Activated B cell treated with CpG ODN at 0.5 μM for 24 hours (primary cell): ENCODE data around the gene GRIN3B. TPM values are rescaled to one million over a fixed set of nuclear protein-coding genes. Genes with fewer than 3 reads are reported as not detected.

ENCODE experiments used
- ATAC-seq: fragments of 200-7000 bp; cut with Tn5 transposase; one replicate; pipeline ENCODE4 v1.10.0; 2021; ENCODE audit warnings: low read depth, mild to moderate bottlenecking, moderate library complexity
- CTCF ChIA-PET: fragments of 350-600 bp; sonication (Branson Sonifier 250); formaldehyde crosslinking; loops from one replicate; lab custom pipeline; 2021; ENCODE audit warnings: antibody characterized with exemption; lab: Charles Lee
- POLR2A ChIA-PET: fragments of 350-600 bp; sonication (Branson Sonifier 250); formaldehyde crosslinking; loops from one replicate; lab custom pipeline; 2021; ENCODE audit warnings: antibody characterized with exemption; lab: Charles Lee
- DNase-seq: peaks from one replicate; pipeline ENCODE4 v3.0.0; 2022
- H3K27ac Mint-ChIP-seq: one replicate; pipeline ENCODE4 v1.8.0; 2020; ENCODE audit warnings: mixed read lengths
- H3K27me3 Mint-ChIP-seq: one replicate; pipeline ENCODE4 v1.8.0; 2021; ENCODE audit warnings: mixed read lengths
- H3K36me3 Mint-ChIP-seq: one replicate; pipeline ENCODE4 v1.8.0; 2021; ENCODE audit warnings: low read depth, mixed read lengths
- H3K4me1 Mint-ChIP-seq: one replicate; pipeline ENCODE4 v1.8.0; 2021; ENCODE audit warnings: mixed read lengths
- H3K4me3 Mint-ChIP-seq: one replicate; pipeline ENCODE4 v1.8.0; 2020; ENCODE audit warnings: mild to moderate bottlenecking, mixed read lengths
- H3K9me3 Mint-ChIP-seq: one replicate; pipeline ENCODE4 v1.8.0; 2020; ENCODE audit warnings: mixed read lengths
- intact Hi-C: fragments of 100-400 bp; cut with micrococcal nuclease; formaldehyde crosslinking; loops from one replicate; pipeline ENCODE4 v1.15.1; 2024
- total RNA-seq: library from RNA; stranded (reverse); gene quantifications from 2 replicates; pipeline ENCODE4 v1.2.3, GENCODE V29; 2022
- TF ChIP-seq, protein P1 (sequence below): fragments of 200-600 bp; IDR thresholded peaks from one replicate; pipeline ENCODE4 v1.8.0; 2022; ENCODE audit warnings: antibody characterized with exemption, mild to moderate bottlenecking

Gene GRIN3B
- total RNA-seq, 1 donor from 2014 or later = 0.11 TPM

DNA sequence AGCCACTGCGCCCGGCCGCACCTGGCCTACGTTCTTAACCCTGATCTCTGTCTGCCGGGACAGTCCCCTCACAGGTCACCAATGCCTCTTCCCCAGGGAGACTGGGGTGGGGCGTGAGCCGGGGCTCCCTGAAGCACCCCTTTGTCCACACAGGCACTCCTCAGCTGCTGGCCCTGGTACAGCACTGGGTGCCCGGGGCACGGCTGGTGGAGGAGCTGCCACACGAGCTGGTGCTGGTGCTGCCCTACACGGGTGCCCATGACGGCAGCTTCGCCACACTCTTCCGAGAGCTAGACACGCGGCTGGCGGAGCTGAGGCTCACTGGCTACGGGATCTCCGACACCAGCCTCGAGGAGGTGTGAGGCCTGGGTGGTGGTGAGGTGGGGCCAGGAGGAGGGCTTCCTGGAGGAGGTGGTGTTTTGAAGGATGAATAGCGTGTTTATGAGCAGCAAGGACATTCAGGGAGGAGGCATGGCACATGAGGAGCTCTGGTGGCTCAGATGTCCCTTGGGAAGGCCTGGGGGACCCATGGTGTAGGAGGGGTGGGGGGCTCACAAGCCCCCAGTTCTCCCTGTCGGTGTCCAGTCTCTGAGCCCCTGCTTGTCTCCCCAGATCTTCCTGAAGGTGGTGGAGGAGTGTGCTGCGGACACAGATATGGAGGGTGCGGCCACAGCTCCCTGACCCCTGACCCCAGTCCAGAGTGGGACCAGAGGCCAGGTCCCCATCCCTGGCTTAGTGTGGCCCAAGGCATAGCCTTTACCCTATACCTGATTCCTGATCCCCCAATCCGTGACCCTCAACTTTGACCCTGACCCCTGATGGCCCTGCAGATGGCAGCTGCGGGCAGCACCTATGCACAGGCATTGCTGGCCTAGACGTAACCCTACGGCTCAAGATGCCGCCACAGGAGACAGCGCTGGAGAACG lies 53.2 kb downstream of the GRIN3B start:
- H3K27me3 Mint-ChIP-seq = no peaks in the 10 kb centered on the region
- peaks cover 6% of the 10 kb centered on the region for H3K9me3 Mint-ChIP-seq
- H3K4me1 Mint-ChIP-seq = peaks cover 24% of the 10 kb centered on the region
- peaks cover 57% of the 10 kb centered on the region for H3K36me3 Mint-ChIP-seq
- ChIA-PET CTCF (no interaction called here), POLR2A (interaction anchor here (0.6 to 1.0 kb wide), 6 partner anchors 13 to 178 kb away, joined by 3 to 7 read pairs (median 4); partner anchors contain the start of gene ABCA7)
- H3K27ac Mint-ChIP-seq = no peak overlapping the region
- TF ChIP-seq, protein P1, sequence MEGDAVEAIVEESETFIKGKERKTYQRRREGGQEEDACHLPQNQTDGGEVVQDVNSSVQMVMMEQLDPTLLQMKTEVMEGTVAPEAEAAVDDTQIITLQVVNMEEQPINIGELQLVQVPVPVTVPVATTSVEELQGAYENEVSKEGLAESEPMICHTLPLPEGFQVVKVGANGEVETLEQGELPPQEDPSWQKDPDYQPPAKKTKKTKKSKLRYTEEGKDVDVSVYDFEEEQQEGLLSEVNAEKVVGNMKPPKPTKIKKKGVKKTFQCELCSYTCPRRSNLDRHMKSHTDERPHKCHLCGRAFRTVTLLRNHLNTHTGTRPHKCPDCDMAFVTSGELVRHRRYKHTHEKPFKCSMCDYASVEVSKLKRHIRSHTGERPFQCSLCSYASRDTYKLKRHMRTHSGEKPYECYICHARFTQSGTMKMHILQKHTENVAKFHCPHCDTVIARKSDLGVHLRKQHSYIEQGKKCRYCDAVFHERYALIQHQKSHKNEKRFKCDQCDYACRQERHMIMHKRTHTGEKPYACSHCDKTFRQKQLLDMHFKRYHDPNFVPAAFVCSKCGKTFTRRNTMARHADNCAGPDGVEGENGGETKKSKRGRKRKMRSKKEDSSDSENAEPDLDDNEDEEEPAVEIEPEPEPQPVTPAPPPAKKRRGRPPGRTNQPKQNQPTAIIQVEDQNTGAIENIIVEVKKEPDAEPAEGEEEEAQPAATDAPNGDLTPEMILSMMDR = no peak
- intact Hi-C loops = no loop called here
- DNase-seq (no peak), ATAC-seq (no peak)
- H3K4me3 Mint-ChIP-seq = no peak overlapping the region

DNA sequence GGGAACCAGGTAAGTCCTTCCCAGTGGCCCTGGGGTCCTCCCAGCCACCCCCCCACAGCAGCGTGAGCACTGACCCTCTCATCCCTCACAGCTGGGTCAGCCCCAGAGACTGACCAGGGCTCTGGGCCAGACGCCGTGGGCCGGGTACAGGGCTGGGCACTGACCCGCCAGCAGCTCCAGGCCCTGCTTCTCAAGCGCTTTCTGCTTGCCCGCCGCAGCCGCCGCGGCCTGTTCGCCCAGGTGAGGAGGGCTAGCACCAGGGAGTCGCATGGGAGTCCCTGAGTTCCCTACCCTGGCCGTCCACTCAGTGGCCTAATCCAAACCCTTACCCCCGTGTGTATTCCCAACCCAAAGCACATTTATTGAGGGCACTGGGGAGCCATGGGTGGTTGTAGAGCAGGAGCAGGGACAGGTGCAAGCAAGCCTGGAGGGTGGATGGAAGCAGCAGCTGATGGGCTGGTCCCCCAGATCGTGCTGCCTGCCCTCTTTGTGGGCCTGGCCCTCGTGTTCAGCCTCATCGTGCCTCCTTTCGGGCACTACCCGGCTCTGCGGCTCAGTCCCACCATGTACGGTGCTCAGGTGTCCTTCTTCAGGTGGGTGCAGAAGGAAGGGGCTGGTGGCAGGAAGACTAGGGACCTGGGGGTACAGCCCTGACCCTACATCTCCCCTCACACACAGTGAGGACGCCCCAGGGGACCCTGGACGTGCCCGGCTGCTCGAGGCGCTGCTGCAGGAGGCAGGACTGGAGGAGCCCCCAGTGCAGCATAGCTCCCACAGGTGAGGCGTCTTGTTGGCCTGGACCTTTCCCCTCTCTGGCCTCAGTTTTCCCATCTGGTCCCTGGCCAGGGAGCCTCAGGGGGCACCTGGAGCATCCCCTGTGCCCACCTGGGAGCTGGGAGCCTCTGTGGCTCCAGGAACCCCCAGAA lies 54.1 kb downstream of the GRIN3B start:
- peaks cover 28% of the 10 kb centered on the region for H3K4me1 Mint-ChIP-seq
- DNase-seq (no peak), ATAC-seq (no peak)
- no peak overlapping the region for H3K4me3 Mint-ChIP-seq
- no peaks in the 10 kb centered on the region for H3K27me3 Mint-ChIP-seq
- TF ChIP-seq, protein P1 = no peak
- intact Hi-C loops = no loop called here
- peaks cover 6% of the 10 kb centered on the region for H3K9me3 Mint-ChIP-seq
- ChIA-PET POLR2A (interaction anchor here (0.6 to 1.4 kb wide), 4 partner anchors 14 to 178 kb away, joined by 3 to 4 read pairs (median 4); partner anchors contain the start of gene ABCA7), CTCF (no interaction called here)
- H3K36me3 Mint-ChIP-seq = peaks cover 56% of the 10 kb centered on the region
- H3K27ac Mint-ChIP-seq = no peak overlapping the region

DNA sequence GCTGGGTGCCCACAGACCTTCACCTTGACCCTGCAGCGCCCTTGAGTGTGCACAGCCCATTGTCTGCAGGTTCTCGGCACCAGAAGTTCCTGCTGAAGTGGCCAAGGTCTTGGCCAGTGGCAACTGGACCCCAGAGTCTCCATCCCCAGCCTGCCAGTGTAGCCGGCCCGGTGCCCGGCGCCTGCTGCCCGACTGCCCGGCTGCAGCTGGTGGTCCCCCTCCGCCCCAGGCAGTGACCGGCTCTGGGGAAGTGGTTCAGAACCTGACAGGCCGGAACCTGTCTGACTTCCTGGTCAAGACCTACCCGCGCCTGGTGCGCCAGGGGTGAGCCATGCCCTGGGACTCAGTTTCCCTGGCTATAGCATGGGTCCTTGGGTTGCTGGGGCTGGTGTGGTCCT lies 54.8 kb downstream of the GRIN3B start:
- H3K36me3 Mint-ChIP-seq = peaks cover 60% of the 10 kb centered on the region
- CTCF ChIA-PET = no interaction called here

DNA sequence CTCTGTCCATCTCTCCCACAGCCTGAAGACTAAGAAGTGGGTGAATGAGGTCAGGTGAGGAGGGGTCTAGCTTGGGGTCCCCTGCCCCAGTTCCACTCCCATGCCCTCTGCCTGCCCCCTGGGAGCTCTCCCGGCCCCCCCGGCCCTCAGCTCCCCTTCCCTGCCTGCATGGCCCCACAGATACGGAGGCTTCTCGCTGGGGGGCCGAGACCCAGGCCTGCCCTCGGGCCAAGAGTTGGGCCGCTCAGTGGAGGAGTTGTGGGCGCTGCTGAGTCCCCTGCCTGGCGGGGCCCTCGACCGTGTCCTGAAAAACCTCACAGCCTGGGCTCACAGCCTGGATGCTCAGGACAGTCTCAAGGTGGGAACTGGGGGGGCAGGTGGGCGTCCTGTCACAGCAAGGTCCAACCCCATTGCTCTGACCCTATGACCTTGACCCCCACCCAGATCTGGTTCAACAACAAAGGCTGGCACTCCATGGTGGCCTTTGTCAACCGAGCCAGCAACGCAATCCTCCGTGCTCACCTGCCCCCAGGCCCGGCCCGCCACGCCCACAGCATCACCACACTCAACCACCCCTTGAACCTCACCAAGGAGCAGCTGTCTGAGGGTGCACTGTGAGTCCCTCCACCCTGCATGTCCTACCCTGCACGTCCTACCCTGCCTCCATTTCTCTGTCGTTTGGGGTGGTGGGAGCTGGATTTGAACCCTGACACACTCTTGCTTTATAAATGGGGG lies 55.8 kb downstream of the GRIN3B start:
- Mint-ChIP-seq H3K9me3 (peaks cover 6% of the 10 kb centered on the region), H3K27me3 (no peaks in the 10 kb centered on the region), H3K4me1 (peaks cover 26% of the 10 kb centered on the region), H3K27ac (no peak overlapping the region), H3K36me3 (peaks cover 56% of the 10 kb centered on the region), H3K4me3 (no peak overlapping the region)
- TF ChIP-seq, protein P1 = no peak
- DNase-seq (no peak), ATAC-seq (no peak)
- intact Hi-C loops = loop anchor here (2.0 kb wide), 2 partner anchors 15 to 31 kb away; partner anchors contain the start of gene ABCA7
- POLR2A ChIA-PET = interaction anchor here (1.3 to 3.6 kb wide), 3 partner anchors 11 to 19 kb away, joined by 4 to 25 read pairs (median 12); partner anchors contain the start of gene ARHGAP45
- CTCF ChIA-PET = interaction anchor here (2.6 kb wide), 1 partner anchor 33 kb away, joined by 13 read pairs; no protein-coding TSS in a partner anchor

More for the DNA sequence above, 54.8 kb downstream of the GRIN3B start:
- intact Hi-C loops = no loop called here
- Mint-ChIP-seq H3K9me3 (peaks cover 6% of the 10 kb centered on the region), H3K4me3 (no peak overlapping the region), H3K27ac (no peak overlapping the region), H3K27me3 (no peaks in the 10 kb centered on the region), H3K4me1 (peaks cover 28% of the 10 kb centered on the region)
- DNase-seq = no peak
- POLR2A ChIA-PET = interaction anchor here (1.3 to 3.6 kb wide), 3 partner anchors 12 to 15 kb away, joined by 4 to 25 read pairs (median 4); partner anchors contain the start of genes ABCA7 and ARHGAP45
- no peak for ATAC-seq
- TF ChIP-seq, protein P1 = no peak
